ENCODE results near the gene OGFOD1. TPM values are rescaled to one million over a fixed set of nuclear protein-coding genes. Genes with fewer than 3 reads are reported as not detected.

Gene OGFOD1
- total and polyA plus RNA-seq, 10 of the 15 experiments (the other 5 are each of a cell fraction or from before 2014, with no cell fraction given), result 31.4 to 119 (median 51.6) TPM

GRCh38 chr16:56505181-56505580 is 53.8 kb downstream of the OGFOD1 start (continued):
- TF ChIP-seq, protein P1, sequence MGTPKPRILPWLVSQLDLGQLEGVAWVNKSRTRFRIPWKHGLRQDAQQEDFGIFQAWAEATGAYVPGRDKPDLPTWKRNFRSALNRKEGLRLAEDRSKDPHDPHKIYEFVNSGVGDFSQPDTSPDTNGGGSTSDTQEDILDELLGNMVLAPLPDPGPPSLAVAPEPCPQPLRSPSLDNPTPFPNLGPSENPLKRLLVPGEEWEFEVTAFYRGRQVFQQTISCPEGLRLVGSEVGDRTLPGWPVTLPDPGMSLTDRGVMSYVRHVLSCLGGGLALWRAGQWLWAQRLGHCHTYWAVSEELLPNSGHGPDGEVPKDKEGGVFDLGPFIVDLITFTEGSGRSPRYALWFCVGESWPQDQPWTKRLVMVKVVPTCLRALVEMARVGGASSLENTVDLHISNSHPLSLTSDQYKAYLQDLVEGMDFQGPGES (IDR thresholded peaks at IDR 0.05), result no peak
- no peak for TF ChIP-seq STAT3 (IDR thresholded peaks at IDR 0.05; ENCODE audit: low read depth, low read length)
- TF ChIP-seq POLR2AphosphoS5 (IDR thresholded peaks at IDR 0.05; ENCODE audit: low read length), result no peak
- TF ChIP-seq ZNF207 (IDR thresholded peaks at IDR 0.05; ENCODE audit: borderline replicate concordance), result no peak
- TF ChIP-seq LARP7 (IDR thresholded peaks at IDR 0.05), result no peak
- TF ChIP-seq PAX5 (IDR thresholded peaks at IDR 0.05; ENCODE audit: borderline replicate concordance, low read depth, low read length), result no peak
- TF ChIP-seq ZNF622 (IDR thresholded peaks at IDR 0.05), result no peak

DNA sequence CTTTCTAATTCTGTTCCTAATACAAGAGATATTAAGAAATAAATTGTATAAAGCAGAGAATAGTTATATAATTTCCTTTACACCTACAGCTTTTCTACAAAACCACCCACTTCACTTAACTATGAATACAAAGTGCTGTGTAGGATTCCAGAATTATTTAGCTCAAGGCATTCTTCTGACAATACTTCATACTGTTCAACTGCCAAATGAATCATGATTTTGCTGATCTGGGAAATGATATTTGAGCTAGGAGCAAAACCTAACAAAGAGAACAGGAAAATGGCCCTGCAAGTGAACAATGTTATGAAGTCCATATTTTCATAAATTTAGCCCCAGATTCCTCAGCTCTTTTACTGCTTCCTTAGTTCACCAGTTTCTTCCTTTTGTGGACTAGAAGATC is 55.6 kb downstream of the OGFOD1 start:
- Histone ChIP-seq H3K4me1 (ENCODE audit: control insufficient read depth, insufficient read depth, low read length) (no peaks in the 10 kb centered on the region), H3K9ac (ENCODE audit: control insufficient read depth, insufficient read depth, low read length) (no peak overlapping the region), H4K20me1 (ENCODE audit: control insufficient read depth, insufficient read depth) (no peaks in the 10 kb centered on the region), H3K36me3 (ENCODE audit: control insufficient read depth in 2 of 2, insufficient read depth in 2 of 2, low read length in 1 of 2) (peaks cover 1 to 5% of the 10 kb centered on the region in 2 experiments; a peak in 3 of 4 replicates), H3K4me2 (ENCODE audit: control insufficient read depth, insufficient read depth) (no peak overlapping the region), H3K27me3 (replicated peaks in 1 of 2; ENCODE audit: control insufficient read depth in 2 of 2, insufficient read depth in 2 of 2, low read length in 1 of 2) (no peaks in the 10 kb centered on the region), H3K79me2 (ENCODE audit: control insufficient read depth, insufficient read depth, low read length) (no peaks in the 10 kb centered on the region), H3K9me3 (replicated peaks; ENCODE audit: control insufficient read depth, insufficient read depth, low read length) (no peaks in the 10 kb centered on the region), H2AFZ (ENCODE audit: control insufficient read depth, low read depth, low read length) (no peak overlapping the region), H3K27ac (ENCODE audit: control insufficient read depth, insufficient read depth) (no peak overlapping the region), H3K4me3 (no peak overlapping the region)
- POLR2A ChIA-PET, result interaction anchor here (0.9 kb wide), 1 partner anchor 11 kb away, joined by 3 read pairs; no protein-coding TSS in a partner anchor
- CTCF ChIA-PET, result interaction anchor here (0.7 to 0.9 kb wide), 2 partner anchors 72 to 195 kb away, joined by 3 read pairs; no protein-coding TSS in a partner anchor
- BruUV-seq (replicated peaks), result no TSS peak
- SMC1A ChIA-PET (ENCODE audit: uncharacterized antibody, unreplicated experiment), result interaction anchor here (1.0 kb wide), 1 partner anchor 94 kb away, joined by 3 read pairs; no protein-coding TSS in a partner anchor
- DNase-seq (ENCODE audit: low read depth, low spot score) (no peak), FAIRE-seq (no peak), ATAC-seq (no peak)
- TF ChIP-seq IRF5 (IDR thresholded peaks at IDR 0.05; ENCODE audit: borderline replicate concordance) (no peak), SREBF2 (IDR thresholded peaks at IDR 0.05; ENCODE audit: low read length) (no peak), CBX3 (IDR thresholded peaks at IDR 0.05; ENCODE audit: borderline replicate concordance, low read depth) (no peak), SIN3A (IDR thresholded peaks at IDR 0.05; ENCODE audit: low read depth, low read length) (no peak), MEF2A (IDR thresholded peaks at IDR 0.05; ENCODE audit: insufficient read depth, low read depth, low read length) (no peak), ZNF24 (IDR thresholded peaks at IDR 0.05) (no peak), WRNIP1 (IDR thresholded peaks at IDR 0.05; ENCODE audit: borderline replicate concordance, low read depth, low read length) (no peak), NFIC (IDR thresholded peaks at IDR 0.05; ENCODE audit: low read depth, low read length) (no peak)
- TF ChIP-seq, protein P2, sequence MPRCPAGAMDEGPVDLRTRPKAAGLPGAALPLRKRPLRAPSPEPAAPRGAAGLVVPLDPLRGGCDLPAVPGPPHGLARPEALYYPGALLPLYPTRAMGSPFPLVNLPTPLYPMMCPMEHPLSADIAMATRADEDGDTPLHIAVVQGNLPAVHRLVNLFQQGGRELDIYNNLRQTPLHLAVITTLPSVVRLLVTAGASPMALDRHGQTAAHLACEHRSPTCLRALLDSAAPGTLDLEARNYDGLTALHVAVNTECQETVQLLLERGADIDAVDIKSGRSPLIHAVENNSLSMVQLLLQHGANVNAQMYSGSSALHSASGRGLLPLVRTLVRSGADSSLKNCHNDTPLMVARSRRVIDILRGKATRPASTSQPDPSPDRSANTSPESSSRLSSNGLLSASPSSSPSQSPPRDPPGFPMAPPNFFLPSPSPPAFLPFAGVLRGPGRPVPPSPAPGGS (IDR thresholded peaks at IDR 0.05; ENCODE audit: borderline replicate concordance, insufficient read depth, low read depth, low read length, poor library complexity, severe bottlenecking), result no peak
- in situ Hi-C loops (cut with MboI), result no loop called here
- intact Hi-C loops (cut with micrococcal nuclease; ENCODE audit: unreplicated experiment), result no loop called here
- RAD21 ChIA-PET (ENCODE audit: unreplicated experiment), result no interaction called here

Measured in GM12878 (cell line).